Prostate gland (tissue), 2 donors: ENCODE data around the gene GFOD2. TPM values are rescaled to one million over a fixed set of nuclear protein-coding genes. Genes with fewer than 3 reads are reported as not detected.

Experiments used
- DNase-seq: peaks from one replicate; pipeline ENCODE4 v3.0.0-alpha.2; 2019; ENCODE audit warnings: low spot score
- H3K27ac ChIP-seq, 2 donors: fragments of 200-600 bp; sonication (generic); 2 replicates each; pipeline ENCODE4 v1.5.1; 2017 to 2019
- H3K27me3 ChIP-seq: fragments of 200-600 bp; sonication (generic); replicated peaks from 2 replicates; pipeline ENCODE4 v1.5.1; 2019; ENCODE audit not compliant: insufficient read depth
- H3K36me3 ChIP-seq, 2 donors: fragments of 200-600 bp; sonication (generic); 1 replicate in 1 of 2; 2 replicates in 1 of 2; pipeline versions ENCODE4 v1.5.1 to v1.8.1; 2017 to 2019
- H3K4me1 ChIP-seq: fragments of 200-600 bp; sonication (generic); replicated peaks from 2 replicates; pipeline ENCODE4 v1.5.1; 2019
- H3K4me3 ChIP-seq, 2 donors: fragments of 200-600 bp; sonication (generic); 2 replicates each; pipeline ENCODE4 v1.5.1; 2017 to 2019
- H3K9me3 ChIP-seq: fragments of 200-600 bp; sonication (generic); 2 replicates; pipeline ENCODE4 v1.5.1; 2017
- CTCF ChIP-seq, 4 experiments: fragments of 200-600 bp in 2 of 4; fragments of 450-650 bp in 2 of 4; sonication (generic) in 2 of 4; IDR thresholded peaks; 1 replicate in 3 of 4; 2 replicates in 1 of 4; pipeline ENCODE4 v1.5.1; 2016 to 2019; ENCODE audit warnings: antibody characterized with exemption in 4 of 4, mild to moderate bottlenecking in 2 of 4, moderate library complexity in 2 of 4
- POLR2A ChIP-seq: fragments of 450-650 bp; IDR thresholded peaks from one replicate; pipeline ENCODE4 v1.6.1; 2016; ENCODE audit warnings: antibody characterized with exemption, mild to moderate bottlenecking
- POLR2AphosphoS5 ChIP-seq: sonication (generic); formaldehyde crosslinking; IDR thresholded peaks from one replicate; pipeline ENCODE4 v1.6.1; 2017; ENCODE audit warnings: antibody characterized with exemption
- WGBS: methylation state at CpG from one replicate; pipeline ENCODE4 v1.1.5; 2018; 5-methylcytosine and 5-hydroxymethylcytosine counted together
- intact Hi-C: fragments of 100-400 bp; cut with DNase I; formaldehyde crosslinking; loops from one replicate; pipeline ENCODE4 v1.14.2; 2022
- total RNA-seq, 2 donors: library from RNA; depleted of rRNA; stranded (reverse); fragments of >200 nt; gene quantifications; one replicate each; pipeline ENCODE4 v1.1.0, GENCODE V29; 2016

The GFOD2 gene
- total RNA-seq, 2 donors from 2014 or later: 16.0 to 27.4 TPM

GRCh38 chr16:67667817-67668494, 51.2 kb downstream of the GFOD2 start:
- peaks cover 7% of the 10 kb centered on the region for H3K4me1 ChIP-seq
- WGBS: 19% methylated on average over 16 of the region's 18 CpGs
- no peaks in the 10 kb centered on the region for H3K27me3 ChIP-seq
- peak; percentile 86 for DNase-seq
- peak overlapping the region; percentile 79 to 81 for H3K27ac ChIP-seq
- intact Hi-C loops: loop anchor here (1.0 to 10.0 kb wide), 2 partner anchors 105 to 143 kb away; partner anchors contain the start of gene RIPOR1
- TF ChIP-seq CTCF (IDR thresholded peaks at IDR 0.05): peak; percentile 52 to 97 (median 87)
- no peak for TF ChIP-seq POLR2A
- TF ChIP-seq POLR2AphosphoS5: peak; percentile 87
- H3K4me3 ChIP-seq: peak overlapping the region; percentile 67 to 85
- no peaks in the 10 kb centered on the region for H3K36me3 ChIP-seq
- H3K9me3 ChIP-seq: no peaks in the 10 kb centered on the region

- intact Hi-C loops: loop anchor here (1.0 to 10.0 kb wide), 2 partner anchors 104 to 143 kb away; partner anchors contain the start of gene RIPOR1
- TF ChIP-seq POLR2AphosphoS5: no peak
- TF ChIP-seq CTCF (IDR thresholded peaks at IDR 0.05): no peak
- no peak for TF ChIP-seq POLR2A
- H3K9me3 ChIP-seq: no peaks in the 10 kb centered on the region
- H3K4me1 ChIP-seq: peaks cover 7% of the 10 kb centered on the region
- H3K27ac ChIP-seq: peak overlapping the region; percentile 79 to 81
- no peaks in the 10 kb centered on the region for H3K36me3 ChIP-seq
- WGBS: 50% methylated on average over 10 of the region's 10 CpGs
- no peaks in the 10 kb centered on the region for H3K27me3 ChIP-seq
- no peak for DNase-seq
- peak overlapping the region; percentile 67 to 85 for H3K4me3 ChIP-seq
Measured at GRCh38 chr16:67667453-67667816, 51.7 kb downstream of the GFOD2 start.

GRCh38 chr16:67666559-67667452, 52.3 kb downstream of the GFOD2 start, which contains the start of the genes C16orf86 and ENKD1:
Gene C16orf86 (plus strand): TSS chr16:67666814. CDS start chr16:67666971, 157 bp downstream.
Gene ENKD1 (minus strand): TSS chr16:67666750. CDS start chr16:67666442, 308 bp downstream.
- H3K36me3 ChIP-seq: no peaks in the 10 kb centered on the region
- H3K27ac ChIP-seq: peak within 1 kb of the TSS; percentile 79 to 81
- H3K4me3 ChIP-seq: peak within 1 kb of the TSS; percentile 67 to 85
- TF ChIP-seq POLR2A (peak; percentile 33), POLR2AphosphoS5 (peak; percentile 68), CTCF (IDR thresholded peaks at IDR 0.05) (peak in 1 of 4 experiments; percentile 25)
- peaks cover 7% of the 10 kb centered on the region for H3K4me1 ChIP-seq
- DNase-seq: peak; percentile 75
- H3K27me3 ChIP-seq: no peaks in the 10 kb centered on the region
- intact Hi-C loops: loop anchor here (1.0 to 10.0 kb wide), 2 partner anchors 104 to 142 kb away; partner anchors contain the start of gene RIPOR1
- WGBS: 10% methylated on average over 58 of the region's 78 CpGs
- no peaks in the 10 kb centered on the region for H3K9me3 ChIP-seq

- peak overlapping the region; percentile 67 to 85 for H3K4me3 ChIP-seq
- under 1% methylated on average over 45 of the region's 46 CpGs for WGBS
- no peaks in the 10 kb centered on the region for H3K36me3 ChIP-seq
- peak overlapping the region; percentile 79 to 81 for H3K27ac ChIP-seq
- no peak for DNase-seq
- no peaks in the 10 kb centered on the region for H3K27me3 ChIP-seq
- no peak for TF ChIP-seq POLR2AphosphoS5
- TF ChIP-seq CTCF (IDR thresholded peaks at IDR 0.05): no peak
- no peak for TF ChIP-seq POLR2A
- no peaks in the 10 kb centered on the region for H3K9me3 ChIP-seq
- intact Hi-C loops: loop anchor here (10.0 kb wide), 1 partner anchor 141 kb away; the partner anchor contains the start of gene RIPOR1
- H3K4me1 ChIP-seq: peaks cover 11% of the 10 kb centered on the region
Measured at GRCh38 chr16:67666032-67666551, 53.0 kb downstream of the GFOD2 start.
